Inferior parietal cortex (tissue), 1 donor: ENCODE measurements around the gene HLCS.

Source experiments
- DNase-seq: peaks from one replicate; pipeline ENCODE4 v3.0.0-alpha.2; 2016; ENCODE audit errors: extremely low spot score

HLCS gene

DNA sequence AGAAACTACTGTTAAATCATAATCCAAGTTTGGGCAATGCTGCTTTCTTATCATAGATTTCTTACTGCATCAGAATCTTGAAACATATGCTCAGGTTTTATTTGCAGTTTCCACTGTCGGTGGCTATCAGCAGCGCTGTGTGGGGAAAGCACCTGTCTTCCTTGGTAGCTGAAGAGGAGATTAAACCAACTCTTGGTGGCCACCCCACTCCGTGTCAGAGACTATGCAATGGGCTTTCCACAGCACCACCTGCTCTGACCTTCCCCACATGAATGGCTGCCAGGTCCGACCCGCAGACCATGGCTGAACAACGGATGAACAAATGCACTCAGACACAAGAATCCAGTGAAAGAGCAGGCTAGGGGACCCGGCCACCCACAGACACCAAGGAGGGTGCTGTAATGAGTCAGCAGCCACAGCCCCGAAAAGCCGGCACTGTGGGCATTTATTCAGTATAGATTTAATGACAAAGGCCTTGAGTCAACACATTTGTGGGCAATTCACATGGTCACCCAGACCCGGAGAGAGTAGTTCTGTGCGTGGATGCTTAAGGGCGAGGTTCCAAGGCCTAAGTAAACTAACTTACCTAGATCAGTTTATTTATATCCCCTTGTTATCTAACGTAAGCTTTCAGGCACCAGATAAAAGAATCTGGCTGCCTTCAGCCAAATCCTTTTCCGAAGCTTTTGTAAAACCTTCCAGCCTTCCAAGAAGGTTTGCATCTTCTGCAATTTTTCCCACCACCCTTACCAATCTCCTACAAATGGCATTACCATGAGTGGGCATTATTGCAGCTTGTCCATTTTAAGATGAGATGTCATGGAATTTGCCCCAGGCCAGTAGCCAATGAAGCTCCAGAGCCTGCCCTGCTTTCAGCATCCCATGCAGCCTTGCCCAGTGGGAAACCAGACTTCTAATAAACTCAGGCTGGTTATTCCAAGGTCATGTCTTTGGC lies 82.7 kb downstream of the HLCS start:
- no peak for DNase-seq

- DNase-seq, result no peak
Observed at GRCh38 chr21:36882776-36883175, 83.7 kb downstream of the HLCS start.

DNA sequence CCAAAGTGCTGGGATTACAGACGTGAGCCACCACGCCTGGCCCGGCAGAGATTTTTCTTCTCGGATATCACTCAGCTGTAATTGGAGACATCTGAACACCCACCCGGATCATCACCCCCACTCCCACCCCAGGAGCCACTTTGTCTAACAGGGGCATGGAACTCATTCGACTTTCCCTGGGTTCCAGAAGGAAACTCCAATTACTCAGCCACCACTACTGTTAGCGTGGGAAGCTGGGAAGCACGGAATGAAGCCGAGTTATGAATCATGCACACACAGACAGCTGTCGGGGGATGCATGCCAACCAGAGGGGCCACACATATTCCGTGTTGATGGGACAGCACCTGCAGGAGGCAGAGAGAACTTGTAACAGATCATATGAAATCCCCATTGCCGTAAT lies 85.2 kb downstream of the HLCS start:
- DNase-seq, result peak; percentile 34

DNA sequence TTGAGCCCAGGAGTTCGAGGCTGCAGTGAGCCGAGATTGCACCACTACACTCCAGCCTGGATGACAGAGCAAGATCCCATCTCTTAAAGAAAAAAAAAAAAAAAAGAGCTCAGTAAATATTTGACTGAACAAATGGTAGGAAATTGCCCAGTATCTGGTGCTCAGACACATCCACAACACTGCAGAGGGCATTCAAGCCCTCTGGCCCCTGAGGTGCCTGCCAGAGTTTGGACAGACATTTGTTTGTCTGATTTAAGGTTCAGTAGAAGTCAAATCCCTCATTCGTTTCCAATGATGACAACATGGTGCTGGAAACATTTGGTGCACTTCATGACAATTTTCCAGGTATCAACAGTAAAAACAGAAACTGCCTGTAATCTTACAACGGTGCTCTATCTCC lies 86.6 kb downstream of the HLCS start:
- no peak for DNase-seq

- no peak for DNase-seq
Observed at GRCh38 chr21:36877741-36878140, 88.7 kb downstream of the HLCS start.

DNA sequence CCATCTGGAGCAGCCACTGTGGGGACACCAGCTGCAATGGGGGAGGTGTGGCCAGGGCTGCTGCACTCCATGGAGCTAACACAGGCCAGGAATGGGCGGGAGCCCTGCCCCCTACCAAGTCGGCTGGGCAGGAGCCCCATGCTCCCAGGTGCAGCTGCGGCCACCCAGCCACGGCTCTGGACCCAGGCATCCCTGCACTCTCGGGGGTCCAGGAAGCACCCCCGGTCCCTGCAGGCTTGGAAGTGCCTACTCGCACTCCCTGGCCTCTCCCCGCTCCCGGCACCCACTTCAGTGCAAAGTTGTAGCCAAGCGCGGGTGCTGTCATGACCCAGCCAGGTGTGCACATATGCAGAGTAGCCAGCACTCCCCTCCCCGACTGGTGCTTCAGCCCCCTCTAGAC lies 91.8 kb downstream of the HLCS start:
- no peak for DNase-seq

- DNase-seq, result no peak
Observed at GRCh38 chr21:36873513-36873912, 93.0 kb downstream of the HLCS start.

- DNase-seq, result no peak
Observed at GRCh38 chr21:36867291-36867905, 99.1 kb downstream of the HLCS start.

GRCh38 chr21:36866419-36866818 lies 100.0 kb downstream of the HLCS start:
- DNase-seq, result no peak

GRCh38 chr21:36864974-36865373 lies 101.5 kb downstream of the HLCS start:
- no peak for DNase-seq

DNA sequence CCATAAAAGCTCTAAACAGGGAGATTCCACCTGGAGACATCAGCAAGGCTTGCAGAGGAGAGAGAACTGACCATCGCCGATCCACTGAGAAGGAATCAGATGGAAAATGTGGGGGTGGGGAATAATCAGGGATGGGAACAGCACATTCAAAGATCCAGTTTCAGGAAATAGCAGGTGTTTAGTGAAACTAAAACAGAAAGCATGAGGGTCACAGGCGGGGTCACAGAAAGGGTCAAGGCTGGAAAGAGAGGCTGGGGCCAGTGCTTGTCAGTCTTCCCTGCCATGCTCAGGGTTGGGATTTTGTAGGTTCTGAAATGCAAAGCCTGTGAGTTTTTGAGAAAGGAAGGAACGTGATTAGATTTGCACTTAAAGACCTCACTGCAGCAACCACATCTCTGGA lies 103.2 kb downstream of the HLCS start:
- DNase-seq, result no peak

GRCh38 chr21:36861595-36862323 lies 104.7 kb downstream of the HLCS start:
- no peak for DNase-seq

DNA sequence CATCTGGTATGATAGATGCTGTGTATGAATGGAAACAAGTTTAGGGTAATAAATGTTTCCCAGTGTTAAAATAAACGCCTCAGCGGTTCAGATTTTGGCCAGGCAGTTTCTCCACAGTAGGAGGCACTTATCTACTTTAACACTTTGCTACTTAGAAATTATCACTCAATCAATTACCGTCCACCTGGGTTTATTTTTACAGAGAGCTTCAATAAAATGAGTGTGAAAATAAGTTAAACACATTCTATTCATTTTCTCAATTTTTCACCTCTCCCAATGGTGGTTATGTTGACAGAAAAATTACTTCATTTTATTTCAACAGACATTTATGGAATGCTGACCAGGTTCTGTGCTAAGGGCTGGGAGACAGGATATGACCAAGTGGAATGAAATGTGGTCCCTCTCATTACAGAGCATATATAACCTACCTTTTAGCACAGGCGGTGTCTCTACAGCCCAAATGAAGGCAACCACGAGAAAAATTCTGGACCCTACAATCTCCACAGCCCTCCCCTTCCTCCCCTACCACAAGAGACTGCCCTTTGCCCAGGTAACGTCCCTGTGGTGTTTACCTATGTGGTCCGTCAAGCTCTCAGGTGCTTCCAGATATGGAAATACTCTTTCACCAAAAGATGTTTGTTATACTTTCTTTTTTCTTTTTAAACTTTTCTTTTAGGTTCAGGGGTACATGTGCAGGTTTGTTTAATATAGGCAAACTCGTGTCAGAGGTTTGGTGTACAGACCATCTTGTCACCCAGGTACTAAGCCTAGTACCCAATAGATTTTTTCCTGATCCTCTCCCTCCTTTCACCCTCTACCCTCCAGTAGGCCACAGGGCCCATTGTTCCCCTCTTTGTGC lies 105.5 kb downstream of the HLCS start:
- DNase-seq, result no peak

- DNase-seq, result peak; percentile 13
Observed at GRCh38 chr21:36859744-36860501, 106.5 kb downstream of the HLCS start.

- no peak for DNase-seq
Observed at GRCh38 chr21:36858320-36858957, 108.0 kb downstream of the HLCS start.

DNA sequence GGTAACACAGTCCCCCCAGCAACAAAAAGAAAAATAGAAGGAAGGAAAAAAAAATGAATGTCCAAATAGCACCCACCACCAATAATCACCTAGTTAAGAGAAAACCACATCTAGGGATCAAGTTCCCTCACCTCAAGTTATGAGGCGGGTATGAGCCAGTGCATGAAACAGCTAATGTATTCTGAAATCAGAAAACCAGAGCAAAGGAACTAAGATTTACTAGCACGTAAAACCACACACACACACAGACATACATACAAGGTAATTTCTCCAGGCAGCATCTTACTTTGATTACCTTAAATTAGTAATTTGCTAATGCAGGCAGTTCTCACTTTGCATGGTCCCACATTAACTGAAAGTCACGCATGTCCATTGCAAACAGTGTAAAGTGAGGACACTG lies 109.8 kb downstream of the HLCS start:
- no peak for DNase-seq

DNA sequence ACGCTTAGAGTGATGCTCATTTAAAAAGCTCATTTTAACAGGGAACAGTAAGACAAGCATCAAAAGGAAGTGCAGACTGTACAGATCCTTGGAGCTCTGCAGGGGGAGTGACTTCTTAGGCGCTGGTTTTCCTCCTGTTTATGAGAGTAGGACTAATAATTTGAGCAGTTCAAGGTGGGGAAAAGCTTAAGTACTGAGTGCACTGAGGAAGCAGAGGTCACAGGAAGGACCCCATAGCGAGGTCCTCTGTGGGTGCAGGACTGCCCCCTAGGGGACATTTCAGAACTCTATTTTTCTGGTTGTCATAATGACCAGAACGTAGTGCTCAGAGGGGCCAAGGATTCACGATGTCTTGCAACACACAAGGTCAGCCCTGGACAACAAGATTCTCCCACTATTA lies 112.1 kb downstream of the HLCS start:
- peak; percentile 84 for DNase-seq

DNA sequence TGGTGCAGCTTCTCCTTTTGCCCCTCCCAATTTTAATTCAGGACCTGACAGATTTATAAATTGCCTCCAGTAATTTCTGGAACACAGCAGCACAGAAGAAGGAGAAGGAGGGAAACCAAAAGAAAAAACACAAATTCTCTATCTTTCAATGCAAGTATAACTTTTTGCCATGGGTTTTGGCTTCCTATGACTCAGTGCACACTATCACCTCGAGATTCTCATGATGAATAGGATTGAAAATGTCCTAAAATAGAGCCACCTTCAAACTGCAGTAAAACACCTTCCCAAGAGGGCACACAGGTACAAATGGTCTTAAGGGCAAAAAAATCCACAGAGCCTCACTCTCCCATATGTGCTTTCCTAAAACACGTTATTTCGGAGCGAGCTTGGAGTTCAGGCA lies 113.6 kb downstream of the HLCS start:
- no peak for DNase-seq

DNA sequence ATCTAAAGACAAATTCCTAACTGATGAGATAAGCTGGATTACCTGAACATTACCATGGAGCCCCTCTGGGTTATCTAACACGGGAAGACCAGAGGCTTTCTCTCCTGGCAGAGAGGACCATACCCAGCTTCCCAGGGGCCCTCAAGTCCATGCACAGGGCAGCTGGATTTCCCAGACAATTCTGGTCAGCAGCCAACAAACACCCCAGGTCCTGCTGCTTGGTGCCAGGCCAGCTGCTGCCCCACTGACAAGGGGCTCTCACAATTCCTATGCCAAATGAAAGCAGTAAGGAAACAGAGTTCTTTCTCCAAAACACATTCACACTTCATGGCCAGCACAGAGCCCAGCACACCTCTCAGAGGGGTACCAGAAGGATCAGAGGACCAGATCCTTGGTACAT lies 114.2 kb downstream of the HLCS start:
- no peak for DNase-seq

DNA sequence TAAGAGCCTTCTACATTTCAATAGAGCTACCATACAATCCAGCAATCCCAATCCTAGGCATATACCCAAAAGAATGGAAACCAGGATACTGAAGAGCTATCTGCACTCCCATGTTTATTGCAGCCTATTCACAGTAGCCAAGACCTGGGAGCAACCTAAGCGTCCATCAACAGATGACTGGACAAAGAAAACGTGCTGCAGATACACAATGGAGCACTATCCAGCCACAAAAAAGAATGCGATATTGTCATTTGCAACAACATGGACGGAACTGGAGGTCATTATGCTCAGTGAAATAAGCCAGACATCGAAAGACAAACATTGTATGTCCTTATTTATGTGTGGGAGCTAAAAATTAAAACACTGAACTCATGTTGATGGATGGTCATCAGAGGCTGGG lies 115.3 kb downstream of the HLCS start:
- peak; percentile 19 for DNase-seq
